GM23338 (cell line): Measurements from ENCODE around the gene CEP89.

ENCODE experiments used
- CREB1 ChIP-seq: fragments of 250-450 bp; sonication (Bioruptor Pico); IDR thresholded peaks from 2 replicates; pipeline ENCODE4 v1.5.0; 2020; ENCODE audit warnings: low read depth, mild to moderate bottlenecking, moderate library complexity
- EZH2 ChIP-seq: fragments of 200-600 bp; sonication (generic); IDR thresholded peaks from one replicate; pipeline ENCODE4 v1.8.0; 2017; ENCODE audit warnings: antibody characterized with exemption, mild to moderate bottlenecking, low read depth; ENCODE audit not compliant: unreplicated experiment
- EZH2phosphoT487 ChIP-seq: fragments of 200-600 bp; sonication (generic); IDR thresholded peaks from one replicate; pipeline ENCODE4 v1.8.1; 2018; ENCODE audit warnings: antibody characterized with exemption; ENCODE audit not compliant: unreplicated experiment
- NANOG ChIP-seq: IDR thresholded peaks from 2 replicates; pipeline ENCODE4 v1.6.1; 2016; ENCODE audit warnings: antibody characterized with exemption, borderline replicate concordance
- POLR2AphosphoS5 ChIP-seq: IDR thresholded peaks from 2 replicates; pipeline ENCODE4 v1.6.1; 2016; ENCODE audit warnings: antibody characterized with exemption, low read depth
- TF ChIP-seq, protein P1 (sequence below), 2 experiments: fragments of 200-600 bp in 1 of 2; sonication (generic) in 1 of 2; conservative IDR thresholded peaks; 2 replicates each; pipeline versions ENCODE4 v1.5.1 to v1.6.1; 2016 to 2017; ENCODE audit warnings: antibody characterized with exemption in 2 of 2, low read depth in 2 of 2, mild to moderate bottlenecking in 2 of 2, moderate library complexity in 1 of 2
- TF ChIP-seq, protein P2 (sequence below): IDR thresholded peaks from one replicate; pipeline ENCODE4 v1.6.1; 2018; ENCODE audit warnings: antibody characterized with exemption; ENCODE audit not compliant: unreplicated experiment
- TF ChIP-seq, protein P3 (sequence below): fragments of 250-450 bp; sonication (Bioruptor Pico); IDR thresholded peaks from 2 replicates; pipeline ENCODE4 v1.5.0; 2020; ENCODE audit warnings: mild to moderate bottlenecking, moderate library complexity

DNA sequence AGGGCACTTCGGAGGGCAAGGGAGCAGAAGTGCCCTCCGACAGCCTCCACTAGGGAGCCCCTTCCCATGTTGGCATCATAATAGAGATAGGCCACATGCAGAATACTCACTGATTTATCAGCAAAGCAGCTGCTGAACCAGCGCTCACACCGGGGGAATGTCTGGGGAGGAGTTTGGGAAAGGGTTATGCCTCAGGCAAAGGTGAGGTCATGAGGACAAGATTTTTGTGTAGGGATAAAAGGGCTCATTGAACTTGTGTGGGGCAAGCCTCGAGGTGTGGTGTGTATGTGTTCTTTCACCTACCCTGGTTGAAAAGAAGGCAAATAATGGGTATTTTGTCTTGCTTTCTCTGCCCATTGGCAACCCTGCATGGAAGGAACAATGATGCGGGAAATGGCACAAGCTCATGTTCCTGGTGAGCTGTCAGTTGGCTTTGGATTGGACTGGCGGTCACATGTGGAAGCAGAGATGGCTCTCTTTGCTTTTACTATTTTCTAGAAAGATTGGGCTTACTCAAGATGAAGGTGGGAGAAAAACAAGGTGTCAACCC lies 63.0 kb downstream of the CEP89 start:
- TF ChIP-seq, protein P1, sequence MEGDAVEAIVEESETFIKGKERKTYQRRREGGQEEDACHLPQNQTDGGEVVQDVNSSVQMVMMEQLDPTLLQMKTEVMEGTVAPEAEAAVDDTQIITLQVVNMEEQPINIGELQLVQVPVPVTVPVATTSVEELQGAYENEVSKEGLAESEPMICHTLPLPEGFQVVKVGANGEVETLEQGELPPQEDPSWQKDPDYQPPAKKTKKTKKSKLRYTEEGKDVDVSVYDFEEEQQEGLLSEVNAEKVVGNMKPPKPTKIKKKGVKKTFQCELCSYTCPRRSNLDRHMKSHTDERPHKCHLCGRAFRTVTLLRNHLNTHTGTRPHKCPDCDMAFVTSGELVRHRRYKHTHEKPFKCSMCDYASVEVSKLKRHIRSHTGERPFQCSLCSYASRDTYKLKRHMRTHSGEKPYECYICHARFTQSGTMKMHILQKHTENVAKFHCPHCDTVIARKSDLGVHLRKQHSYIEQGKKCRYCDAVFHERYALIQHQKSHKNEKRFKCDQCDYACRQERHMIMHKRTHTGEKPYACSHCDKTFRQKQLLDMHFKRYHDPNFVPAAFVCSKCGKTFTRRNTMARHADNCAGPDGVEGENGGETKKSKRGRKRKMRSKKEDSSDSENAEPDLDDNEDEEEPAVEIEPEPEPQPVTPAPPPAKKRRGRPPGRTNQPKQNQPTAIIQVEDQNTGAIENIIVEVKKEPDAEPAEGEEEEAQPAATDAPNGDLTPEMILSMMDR (conservative IDR thresholded peaks at IDR 0.05; ENCODE audit: low read depth in 2 of 2), result no peak
- no peak for TF ChIP-seq EZH2phosphoT487
- no peak for TF ChIP-seq EZH2
- TF ChIP-seq, protein P2, sequence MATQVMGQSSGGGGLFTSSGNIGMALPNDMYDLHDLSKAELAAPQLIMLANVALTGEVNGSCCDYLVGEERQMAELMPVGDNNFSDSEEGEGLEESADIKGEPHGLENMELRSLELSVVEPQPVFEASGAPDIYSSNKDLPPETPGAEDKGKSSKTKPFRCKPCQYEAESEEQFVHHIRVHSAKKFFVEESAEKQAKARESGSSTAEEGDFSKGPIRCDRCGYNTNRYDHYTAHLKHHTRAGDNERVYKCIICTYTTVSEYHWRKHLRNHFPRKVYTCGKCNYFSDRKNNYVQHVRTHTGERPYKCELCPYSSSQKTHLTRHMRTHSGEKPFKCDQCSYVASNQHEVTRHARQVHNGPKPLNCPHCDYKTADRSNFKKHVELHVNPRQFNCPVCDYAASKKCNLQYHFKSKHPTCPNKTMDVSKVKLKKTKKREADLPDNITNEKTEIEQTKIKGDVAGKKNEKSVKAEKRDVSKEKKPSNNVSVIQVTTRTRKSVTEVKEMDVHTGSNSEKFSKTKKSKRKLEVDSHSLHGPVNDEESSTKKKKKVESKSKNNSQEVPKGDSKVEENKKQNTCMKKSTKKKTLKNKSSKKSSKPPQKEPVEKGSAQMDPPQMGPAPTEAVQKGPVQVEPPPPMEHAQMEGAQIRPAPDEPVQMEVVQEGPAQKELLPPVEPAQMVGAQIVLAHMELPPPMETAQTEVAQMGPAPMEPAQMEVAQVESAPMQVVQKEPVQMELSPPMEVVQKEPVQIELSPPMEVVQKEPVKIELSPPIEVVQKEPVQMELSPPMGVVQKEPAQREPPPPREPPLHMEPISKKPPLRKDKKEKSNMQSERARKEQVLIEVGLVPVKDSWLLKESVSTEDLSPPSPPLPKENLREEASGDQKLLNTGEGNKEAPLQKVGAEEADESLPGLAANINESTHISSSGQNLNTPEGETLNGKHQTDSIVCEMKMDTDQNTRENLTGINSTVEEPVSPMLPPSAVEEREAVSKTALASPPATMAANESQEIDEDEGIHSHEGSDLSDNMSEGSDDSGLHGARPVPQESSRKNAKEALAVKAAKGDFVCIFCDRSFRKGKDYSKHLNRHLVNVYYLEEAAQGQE, result no peak
- no peak for TF ChIP-seq NANOG
- TF ChIP-seq POLR2AphosphoS5, result no peak
- TF ChIP-seq, protein P3, sequence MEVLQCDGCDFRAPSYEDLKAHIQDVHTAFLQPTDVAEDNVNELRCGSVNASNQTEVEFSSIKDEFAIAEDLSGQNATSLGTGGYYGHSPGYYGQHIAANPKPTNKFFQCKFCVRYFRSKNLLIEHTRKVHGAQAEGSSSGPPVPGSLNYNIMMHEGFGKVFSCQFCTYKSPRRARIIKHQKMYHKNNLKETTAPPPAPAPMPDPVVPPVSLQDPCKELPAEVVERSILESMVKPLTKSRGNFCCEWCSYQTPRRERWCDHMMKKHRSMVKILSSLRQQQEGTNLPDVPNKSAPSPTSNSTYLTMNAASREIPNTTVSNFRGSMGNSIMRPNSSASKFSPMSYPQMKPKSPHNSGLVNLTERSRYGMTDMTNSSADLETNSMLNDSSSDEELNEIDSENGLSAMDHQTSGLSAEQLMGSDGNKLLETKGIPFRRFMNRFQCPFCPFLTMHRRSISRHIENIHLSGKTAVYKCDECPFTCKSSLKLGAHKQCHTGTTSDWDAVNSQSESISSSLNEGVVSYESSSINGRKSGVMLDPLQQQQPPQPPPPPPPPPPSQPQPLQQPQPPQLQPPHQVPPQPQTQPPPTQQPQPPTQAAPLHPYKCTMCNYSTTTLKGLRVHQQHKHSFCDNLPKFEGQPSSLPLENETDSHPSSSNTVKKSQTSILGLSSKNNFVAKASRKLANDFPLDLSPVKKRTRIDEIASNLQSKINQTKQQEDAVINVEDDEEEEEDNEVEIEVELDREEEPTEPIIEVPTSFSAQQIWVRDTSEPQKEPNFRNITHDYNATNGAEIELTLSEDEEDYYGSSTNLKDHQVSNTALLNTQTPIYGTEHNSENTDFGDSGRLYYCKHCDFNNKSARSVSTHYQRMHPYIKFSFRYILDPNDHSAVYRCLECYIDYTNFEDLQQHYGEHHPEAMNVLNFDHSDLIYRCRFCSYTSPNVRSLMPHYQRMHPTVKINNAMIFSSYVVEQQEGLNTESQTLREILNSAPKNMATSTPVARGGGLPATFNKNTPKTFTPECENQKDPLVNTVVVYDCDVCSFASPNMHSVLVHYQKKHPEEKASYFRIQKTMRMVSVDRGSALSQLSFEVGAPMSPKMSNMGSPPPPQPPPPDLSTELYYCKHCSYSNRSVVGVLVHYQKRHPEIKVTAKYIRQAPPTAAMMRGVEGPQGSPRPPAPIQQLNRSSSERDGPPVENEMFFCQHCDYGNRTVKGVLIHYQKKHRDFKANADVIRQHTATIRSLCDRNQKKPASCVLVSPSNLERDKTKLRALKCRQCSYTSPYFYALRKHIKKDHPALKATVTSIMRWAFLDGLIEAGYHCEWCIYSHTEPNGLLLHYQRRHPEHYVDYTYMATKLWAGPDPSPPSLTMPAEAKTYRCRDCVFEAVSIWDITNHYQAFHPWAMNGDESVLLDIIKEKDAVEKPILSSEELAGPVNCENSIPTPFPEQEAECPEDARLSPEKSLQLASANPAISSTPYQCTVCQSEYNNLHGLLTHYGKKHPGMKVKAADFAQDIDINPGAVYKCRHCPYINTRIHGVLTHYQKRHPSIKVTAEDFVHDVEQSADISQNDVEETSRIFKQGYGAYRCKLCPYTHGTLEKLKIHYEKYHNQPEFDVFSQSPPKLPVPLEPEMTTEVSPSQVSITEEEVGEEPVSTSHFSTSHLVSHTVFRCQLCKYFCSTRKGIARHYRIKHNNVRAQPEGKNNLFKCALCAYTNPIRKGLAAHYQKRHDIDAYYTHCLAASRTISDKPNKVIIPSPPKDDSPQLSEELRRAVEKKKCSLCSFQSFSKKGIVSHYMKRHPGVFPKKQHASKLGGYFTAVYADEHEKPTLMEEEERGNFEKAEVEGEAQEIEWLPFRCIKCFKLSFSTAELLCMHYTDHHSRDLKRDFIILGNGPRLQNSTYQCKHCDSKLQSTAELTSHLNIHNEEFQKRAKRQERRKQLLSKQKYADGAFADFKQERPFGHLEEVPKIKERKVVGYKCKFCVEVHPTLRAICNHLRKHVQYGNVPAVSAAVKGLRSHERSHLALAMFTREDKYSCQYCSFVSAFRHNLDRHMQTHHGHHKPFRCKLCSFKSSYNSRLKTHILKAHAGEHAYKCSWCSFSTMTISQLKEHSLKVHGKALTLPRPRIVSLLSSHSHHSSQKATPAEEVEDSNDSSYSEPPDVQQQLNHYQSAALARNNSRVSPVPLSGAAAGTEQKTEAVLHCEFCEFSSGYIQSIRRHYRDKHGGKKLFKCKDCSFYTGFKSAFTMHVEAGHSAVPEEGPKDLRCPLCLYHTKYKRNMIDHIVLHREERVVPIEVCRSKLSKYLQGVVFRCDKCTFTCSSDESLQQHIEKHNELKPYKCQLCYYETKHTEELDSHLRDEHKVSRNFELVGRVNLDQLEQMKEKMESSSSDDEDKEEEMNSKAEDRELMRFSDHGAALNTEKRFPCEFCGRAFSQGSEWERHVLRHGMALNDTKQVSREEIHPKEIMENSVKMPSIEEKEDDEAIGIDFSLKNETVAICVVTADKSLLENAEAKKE (CRISPR knock-in tag), result no peak
- no peak for TF ChIP-seq CREB1
